ENCODE measurements around the gene BRF1. TPM values are rescaled to one million over a fixed set of nuclear protein-coding genes. Genes with fewer than 3 reads are reported as not detected.

BRF1 gene
- total and polyA plus RNA-seq, 2 donors (not counting 1 experiment from before 2014, with no cell fraction given) = 7.4 to 33.4 TPM

GRCh38 chr14:105209091-105209490, 91.7 kb downstream of the BRF1 start:
- Histone ChIP-seq H3K36me3 (ENCODE audit: control insufficient read depth, insufficient read depth, low read length) (peaks cover 3% of the 10 kb centered on the region), H3K27ac (ENCODE audit: insufficient read depth, low read length) (no peak overlapping the region), H4K20me1 (ENCODE audit: control insufficient read depth, extremely low read depth, insufficient read depth, low read length) (no peaks in the 10 kb centered on the region), H3K4me1 (ENCODE audit: control insufficient read depth, extremely low read depth, insufficient read depth, low read length) (no peaks in the 10 kb centered on the region), H3K9me3 (ENCODE audit: control insufficient read depth, insufficient read depth, low read depth, low read length) (no peaks in the 10 kb centered on the region), H3K27me3 (ENCODE audit: control insufficient read depth, insufficient read depth, low read length) (no peaks in the 10 kb centered on the region), H3K4me2 (ENCODE audit: extremely low read depth, insufficient read depth, low read length) (no peak overlapping the region), H2AFZ (ENCODE audit: low read length) (no peak overlapping the region), H3K79me2 (ENCODE audit: control insufficient read depth, insufficient read depth, low read length) (no peaks in the 10 kb centered on the region), H3K4me3 (replicated peaks in 1 of 4; ENCODE audit: control extremely low read depth in 1 of 4, insufficient read depth in 1 of 4, low read depth in 3 of 4, low read length in 4 of 4) (no peak overlapping the region), H3K9ac (ENCODE audit: insufficient read depth, low read length) (no peak overlapping the region)
- TF ChIP-seq EZH2 (IDR thresholded peaks at IDR 0.05; ENCODE audit: low read length, missing control alignments) (no peak), CTCF (conservative IDR thresholded peaks at IDR 0.05 in 1 of 2, IDR thresholded peaks at IDR 0.05 in 1 of 2; ENCODE audit: low read depth in 1 of 2, low read length in 2 of 2) (no peak)
- no peak for DNase-seq (ENCODE audit: low read depth in 2 of 2)

GRCh38 chr14:105208738-105209075, 92.1 kb downstream of the BRF1 start:
- no peaks in the 10 kb centered on the region for H3K79me2 ChIP-seq (ENCODE audit: control insufficient read depth, insufficient read depth, low read length)
- H2AFZ ChIP-seq (ENCODE audit: low read length) = no peak overlapping the region
- TF ChIP-seq CTCF (conservative IDR thresholded peaks at IDR 0.05 in 1 of 2, IDR thresholded peaks at IDR 0.05 in 1 of 2; ENCODE audit: low read depth in 1 of 2, low read length in 2 of 2) (no peak), EZH2 (IDR thresholded peaks at IDR 0.05; ENCODE audit: low read length, missing control alignments) (no peak)
- H3K4me3 ChIP-seq (replicated peaks in 1 of 4; ENCODE audit: control extremely low read depth in 1 of 4, insufficient read depth in 1 of 4, low read depth in 3 of 4, low read length in 4 of 4) = no peak overlapping the region
- H3K4me1 ChIP-seq (ENCODE audit: control insufficient read depth, extremely low read depth, insufficient read depth, low read length) = no peaks in the 10 kb centered on the region
- peaks cover 3% of the 10 kb centered on the region for H3K36me3 ChIP-seq (ENCODE audit: control insufficient read depth, insufficient read depth, low read length)
- no peak overlapping the region for H3K9ac ChIP-seq (ENCODE audit: insufficient read depth, low read length)
- H3K27ac ChIP-seq (ENCODE audit: insufficient read depth, low read length) = no peak overlapping the region
- DNase-seq (ENCODE audit: low read depth in 2 of 2) = no peak
- H3K27me3 ChIP-seq (ENCODE audit: control insufficient read depth, insufficient read depth, low read length) = no peaks in the 10 kb centered on the region
- H4K20me1 ChIP-seq (ENCODE audit: control insufficient read depth, extremely low read depth, insufficient read depth, low read length) = no peaks in the 10 kb centered on the region
- H3K9me3 ChIP-seq (ENCODE audit: control insufficient read depth, insufficient read depth, low read depth, low read length) = no peaks in the 10 kb centered on the region
- no peak overlapping the region for H3K4me2 ChIP-seq (ENCODE audit: extremely low read depth, insufficient read depth, low read length)

- Histone ChIP-seq H3K4me2 (ENCODE audit: extremely low read depth, insufficient read depth, low read length) (no peak overlapping the region), H3K4me1 (ENCODE audit: control insufficient read depth, extremely low read depth, insufficient read depth, low read length) (peaks cover under 1% of the 10 kb centered on the region), H3K4me3 (replicated peaks in 1 of 4; ENCODE audit: control extremely low read depth in 1 of 4, insufficient read depth in 1 of 4, low read depth in 3 of 4, low read length in 4 of 4) (no peak overlapping the region), H4K20me1 (ENCODE audit: control insufficient read depth, extremely low read depth, insufficient read depth, low read length) (no peaks in the 10 kb centered on the region), H2AFZ (ENCODE audit: low read length) (no peak overlapping the region), H3K27me3 (ENCODE audit: control insufficient read depth, insufficient read depth, low read length) (no peaks in the 10 kb centered on the region), H3K79me2 (ENCODE audit: control insufficient read depth, insufficient read depth, low read length) (no peaks in the 10 kb centered on the region), H3K9me3 (ENCODE audit: control insufficient read depth, insufficient read depth, low read depth, low read length) (no peaks in the 10 kb centered on the region), H3K36me3 (ENCODE audit: control insufficient read depth, insufficient read depth, low read length) (peaks cover 3% of the 10 kb centered on the region), H3K27ac (ENCODE audit: insufficient read depth, low read length) (no peak overlapping the region), H3K9ac (ENCODE audit: insufficient read depth, low read length) (no peak overlapping the region)
- TF ChIP-seq EZH2 (IDR thresholded peaks at IDR 0.05; ENCODE audit: low read length, missing control alignments) = no peak
- TF ChIP-seq CTCF (conservative IDR thresholded peaks at IDR 0.05 in 1 of 2, IDR thresholded peaks at IDR 0.05 in 1 of 2; ENCODE audit: low read depth in 1 of 2, low read length in 2 of 2) = no peak
- no peak for DNase-seq (ENCODE audit: low read depth in 2 of 2)
Observed at GRCh38 chr14:105207996-105208737, 92.6 kb downstream of the BRF1 start.

Data from fibroblast of lung (primary cell).